Thyroid gland (tissue), 4 donors: ENCODE measurements around the gene TMEM164. TPM values are rescaled to one million over a fixed set of nuclear protein-coding genes. Genes with fewer than 3 reads are reported as not detected.

Experiments
- DNase-seq, 2 donors: peaks; one replicate each; pipeline ENCODE4 v3.0.0-alpha.2; 2019
- H3K27ac ChIP-seq, 3 donors: fragments of 200-600 bp; sonication (generic); 1 replicate in 2 of 3; 2 replicates in 1 of 3; pipeline ENCODE4 v1.5.1; 2016 to 2019; ENCODE audit warnings: mild to moderate bottlenecking in 1 of 3, moderate library complexity in 1 of 3
- H3K27me3 ChIP-seq: fragments of 200-600 bp; sonication (generic); one replicate; pipeline ENCODE4 v1.5.1; 2019
- H3K36me3 ChIP-seq, 2 donors: fragments of 200-600 bp; sonication (generic); one replicate each; pipeline ENCODE4 v1.5.1; 2016 to 2019
- H3K4me1 ChIP-seq, 2 donors: fragments of 200-600 bp; sonication (generic); one replicate each; pipeline ENCODE4 v1.5.1; 2017 to 2019
- H3K4me3 ChIP-seq, 3 donors: fragments of 200-600 bp; sonication (generic); replicated peaks in 1 of 3; 1 replicate in 2 of 3; 2 replicates in 1 of 3; pipeline ENCODE4 v1.5.1; 2016; ENCODE audit warnings: mild to moderate bottlenecking in 1 of 3
- H3K9me3 ChIP-seq: fragments of 200-600 bp; sonication (generic); one replicate; pipeline ENCODE4 v1.5.1; 2017
- POLR2A ChIP-seq, 2 donors: fragments of 450-650 bp; IDR thresholded peaks; one replicate each; pipeline ENCODE4 v1.6.1; 2017; ENCODE audit warnings: antibody characterized with exemption in 2 of 2, mild to moderate bottlenecking in 2 of 2, moderate library complexity in 1 of 2
- WGBS, 2 donors: methylation state at CpG; one replicate each; pipeline ENCODE4 v1.1.5; 2017; 5-methylcytosine and 5-hydroxymethylcytosine counted together
- intact Hi-C: fragments of 100-400 bp; cut with DNase I; formaldehyde crosslinking; loops from one replicate; pipeline ENCODE4 v1.15.1; 2023
- total RNA-seq, 4 donors: library from RNA; depleted of rRNA; stranded (reverse); fragments of >200 nt; gene quantifications; one replicate each; pipeline ENCODE4 v1.2.3, GENCODE V29; 2016
- TF ChIP-seq, protein P1 (sequence below), 6 experiments: fragments of 200-600 bp in 3 of 6; fragments of 450-650 bp in 3 of 6; sonication (generic) in 3 of 6; IDR thresholded peaks; one replicate each; pipeline ENCODE4 v1.5.1; 2016 to 2019; ENCODE audit warnings: antibody characterized with exemption in 6 of 6, mild to moderate bottlenecking in 2 of 6, inconsistent platforms in 1 of 6, moderate library complexity in 1 of 6

TMEM164 gene
- total RNA-seq, 4 donors from 2014 or later: 28.8 to 40.0 (median 33.8) TPM

DNA sequence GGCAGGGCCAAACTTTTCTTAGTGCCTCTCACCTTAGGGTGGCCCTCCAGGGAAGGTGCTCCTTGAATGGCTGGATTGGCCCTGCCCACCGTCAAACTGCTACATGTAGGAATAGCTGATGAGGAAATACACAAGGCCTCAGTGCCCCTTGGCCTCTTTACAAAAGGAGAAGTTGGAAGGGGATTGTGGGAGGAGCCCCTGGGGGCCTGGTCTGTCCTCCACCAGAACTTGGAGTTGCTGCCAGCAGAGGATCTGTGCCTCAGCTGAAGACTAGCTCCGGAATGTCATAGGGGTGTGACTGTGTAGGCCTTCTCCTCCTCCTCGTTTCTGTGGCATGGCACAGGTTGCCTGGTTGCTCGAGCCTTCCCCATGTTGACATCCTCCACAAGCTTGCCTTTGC, 172.2 kb downstream of the TMEM164 start:
- 71 to 74% methylated on average over 1 to 2 of the region's 4 CpGs for WGBS, 2 donors
- intact Hi-C loops: no loop called here
- Histone ChIP-seq H3K36me3 (no peaks in the 10 kb centered on the region), H3K4me1 (peaks cover 0 to 4% of the 10 kb centered on the region in 2 donors), H3K27ac (no peak overlapping the region), H3K27me3 (no peaks in the 10 kb centered on the region), H3K9me3 (no peaks in the 10 kb centered on the region), H3K4me3 (no peak overlapping the region)
- DNase-seq: no peak
- no peak for TF ChIP-seq POLR2A (IDR thresholded peaks at IDR 0.05)
- TF ChIP-seq, protein P1, sequence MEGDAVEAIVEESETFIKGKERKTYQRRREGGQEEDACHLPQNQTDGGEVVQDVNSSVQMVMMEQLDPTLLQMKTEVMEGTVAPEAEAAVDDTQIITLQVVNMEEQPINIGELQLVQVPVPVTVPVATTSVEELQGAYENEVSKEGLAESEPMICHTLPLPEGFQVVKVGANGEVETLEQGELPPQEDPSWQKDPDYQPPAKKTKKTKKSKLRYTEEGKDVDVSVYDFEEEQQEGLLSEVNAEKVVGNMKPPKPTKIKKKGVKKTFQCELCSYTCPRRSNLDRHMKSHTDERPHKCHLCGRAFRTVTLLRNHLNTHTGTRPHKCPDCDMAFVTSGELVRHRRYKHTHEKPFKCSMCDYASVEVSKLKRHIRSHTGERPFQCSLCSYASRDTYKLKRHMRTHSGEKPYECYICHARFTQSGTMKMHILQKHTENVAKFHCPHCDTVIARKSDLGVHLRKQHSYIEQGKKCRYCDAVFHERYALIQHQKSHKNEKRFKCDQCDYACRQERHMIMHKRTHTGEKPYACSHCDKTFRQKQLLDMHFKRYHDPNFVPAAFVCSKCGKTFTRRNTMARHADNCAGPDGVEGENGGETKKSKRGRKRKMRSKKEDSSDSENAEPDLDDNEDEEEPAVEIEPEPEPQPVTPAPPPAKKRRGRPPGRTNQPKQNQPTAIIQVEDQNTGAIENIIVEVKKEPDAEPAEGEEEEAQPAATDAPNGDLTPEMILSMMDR (IDR thresholded peaks at IDR 0.05): no peak

DNA sequence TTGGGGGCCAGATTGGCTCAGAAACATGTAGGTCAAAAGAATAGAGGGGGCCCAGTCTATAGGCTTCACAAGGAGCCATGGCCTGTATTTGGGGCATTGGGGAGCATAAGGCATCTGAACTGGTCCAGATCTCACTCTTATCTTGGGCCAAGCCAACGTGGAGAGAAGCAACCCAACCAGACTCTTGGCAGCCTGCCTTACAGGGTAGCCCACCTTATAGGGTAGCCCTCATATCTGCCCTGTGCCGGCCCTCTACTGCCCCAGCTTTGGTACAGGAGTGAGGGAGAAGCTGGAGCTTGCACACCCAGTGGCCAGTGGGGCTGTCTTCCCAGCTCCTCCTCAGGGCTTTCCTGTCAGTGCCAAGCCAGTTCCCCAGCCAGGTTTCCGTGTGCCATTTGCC, 172.8 kb downstream of the TMEM164 start:
- H3K9me3 ChIP-seq: no peaks in the 10 kb centered on the region
- TF ChIP-seq, protein P1 (IDR thresholded peaks at IDR 0.05): no peak
- TF ChIP-seq POLR2A (IDR thresholded peaks at IDR 0.05): no peak
- DNase-seq: no peak
- no peaks in the 10 kb centered on the region for H3K36me3 ChIP-seq
- no peak overlapping the region for H3K27ac ChIP-seq
- H3K4me1 ChIP-seq: peaks cover 0 to 4% of the 10 kb centered on the region in 2 donors
- H3K4me3 ChIP-seq: no peak overlapping the region
- intact Hi-C loops: no loop called here
- no peaks in the 10 kb centered on the region for H3K27me3 ChIP-seq
- WGBS, 2 donors: 94% methylated on average over 2 of the region's 3 CpGs; no CpG with 5 or more reads in 1 of the 2 donors

DNA sequence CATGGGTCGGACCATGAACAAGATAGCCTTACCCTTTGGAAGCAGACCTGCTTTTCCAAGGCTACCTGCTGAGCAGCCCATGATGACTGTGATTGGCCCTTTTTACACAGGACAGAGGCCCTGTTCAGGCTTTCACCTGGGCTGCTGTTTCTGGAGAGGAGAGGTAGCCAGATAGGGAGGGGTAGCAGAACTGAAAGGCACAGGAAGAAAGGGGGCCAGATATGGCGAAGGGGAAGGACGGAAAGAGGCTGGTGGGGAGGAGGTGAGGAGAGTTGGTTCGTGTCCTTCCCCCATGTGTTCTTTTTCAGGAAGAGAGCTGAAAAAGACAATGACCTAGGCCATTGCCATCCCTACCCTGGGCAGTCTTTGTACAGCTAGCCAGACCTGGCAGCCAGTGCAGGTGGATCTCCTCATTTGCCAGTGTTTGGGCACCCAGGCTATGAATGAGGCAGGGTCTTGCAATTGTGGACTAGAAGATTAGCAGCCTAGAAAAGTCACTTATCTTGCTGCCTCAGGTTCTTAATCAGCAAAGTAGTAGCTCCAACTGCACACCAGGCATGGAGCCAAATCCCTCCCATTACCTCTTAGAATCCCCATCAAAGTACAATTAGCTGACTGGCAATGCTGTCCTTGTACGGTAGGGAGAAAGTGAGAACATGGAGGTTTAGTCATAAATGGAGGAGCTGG, 175.4 kb downstream of the TMEM164 start:
- H3K36me3 ChIP-seq: no peaks in the 10 kb centered on the region
- no peak overlapping the region for H3K27ac ChIP-seq
- no peak for DNase-seq
- no peaks in the 10 kb centered on the region for H3K27me3 ChIP-seq
- no peak overlapping the region for H3K4me3 ChIP-seq
- TF ChIP-seq, protein P1 (IDR thresholded peaks at IDR 0.05): no peak
- no peak for TF ChIP-seq POLR2A (IDR thresholded peaks at IDR 0.05)
- H3K4me1 ChIP-seq: peaks cover 0 to 4% of the 10 kb centered on the region in 2 donors
- no peaks in the 10 kb centered on the region for H3K9me3 ChIP-seq
- intact Hi-C loops: no loop called here
- WGBS, 2 donors: 85 to 90% methylated on average over 4 to 5 of the region's 5 CpGs

DNA sequence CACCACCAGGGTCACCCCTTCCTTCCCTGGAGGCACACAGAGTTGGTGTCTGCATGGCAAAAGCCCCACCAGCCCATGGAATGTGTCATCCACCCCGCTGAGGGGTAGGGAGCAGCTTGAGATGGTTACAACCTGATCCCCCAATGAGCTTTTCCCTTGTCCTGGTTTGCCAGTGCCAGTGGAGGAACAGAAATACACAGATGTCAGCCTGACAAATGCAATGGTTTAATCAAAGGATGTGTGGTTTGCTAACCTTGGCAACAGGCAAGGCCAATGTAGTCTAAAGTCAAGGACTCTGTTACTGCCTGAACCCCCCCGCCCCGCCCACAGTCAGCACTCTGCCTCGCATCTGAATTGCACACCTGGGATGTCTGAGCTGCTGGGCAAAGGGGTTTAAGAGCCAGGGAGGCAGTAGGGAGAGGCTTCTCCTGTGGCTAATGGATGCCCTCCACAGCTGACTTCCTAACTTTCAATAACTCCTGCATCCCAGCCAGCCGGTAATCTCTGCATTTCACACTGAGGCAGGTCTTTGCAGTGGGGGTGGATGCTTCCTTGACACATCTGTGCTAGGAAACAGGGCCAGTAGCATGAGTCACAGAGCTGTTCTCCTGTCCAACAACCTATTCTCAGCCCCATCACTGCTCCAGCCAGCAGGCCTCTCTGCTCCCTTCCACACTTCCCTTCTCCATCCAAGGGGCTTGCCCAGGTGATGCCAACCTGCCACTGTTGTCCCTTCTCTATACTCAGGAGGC, 177.4 kb downstream of the TMEM164 start:
- intact Hi-C loops: no loop called here
- 69% methylated on average over 3 of the region's 5 CpGs; no CpG with 5 or more reads in 1 of the 2 donors for WGBS, 2 donors
- Histone ChIP-seq H3K36me3 (no peaks in the 10 kb centered on the region), H3K27me3 (no peaks in the 10 kb centered on the region), H3K4me1 (no peaks in the 10 kb centered on the region), H3K27ac (no peak overlapping the region), H3K4me3 (no peak overlapping the region), H3K9me3 (no peaks in the 10 kb centered on the region)
- TF ChIP-seq POLR2A (IDR thresholded peaks at IDR 0.05): no peak
- TF ChIP-seq, protein P1 (IDR thresholded peaks at IDR 0.05): no peak
- no peak for DNase-seq

DNA sequence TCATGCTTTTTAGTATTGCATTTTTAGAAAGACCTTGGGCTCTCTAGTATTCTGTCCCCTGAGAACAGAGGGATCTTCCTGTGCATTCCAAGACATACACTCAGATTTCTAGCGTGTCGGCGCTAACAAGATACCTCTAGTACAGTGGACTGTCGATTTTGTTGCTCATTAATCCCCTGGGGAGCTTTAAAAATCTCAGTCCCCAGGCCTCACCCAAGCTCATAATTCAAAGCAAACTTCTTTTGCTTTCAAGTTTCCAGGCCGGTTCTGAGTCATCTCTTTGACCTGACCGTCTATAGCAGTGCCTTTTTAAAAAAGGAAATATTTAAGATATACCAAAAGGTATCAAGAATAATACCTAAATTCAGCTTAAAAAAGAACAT, 178.0 kb downstream of the TMEM164 start:
- Histone ChIP-seq H3K27ac (no peak overlapping the region), H3K4me3 (no peak overlapping the region), H3K9me3 (no peaks in the 10 kb centered on the region), H3K27me3 (no peaks in the 10 kb centered on the region), H3K36me3 (no peaks in the 10 kb centered on the region), H3K4me1 (no peaks in the 10 kb centered on the region)
- intact Hi-C loops: no loop called here
- no peak for TF ChIP-seq POLR2A (IDR thresholded peaks at IDR 0.05)
- TF ChIP-seq, protein P1 (IDR thresholded peaks at IDR 0.05): no peak
- DNase-seq: no peak
- WGBS, 2 donors: 73 to 76% methylated on average over 6 of the region's 6 CpGs
